IPS-11a (cell line): ENCODE data around the gene TNS1.

Experiments used
- H3K4me3 ChIP-seq: one replicate; pipeline ENCODE4 v1.5.1; 2013; ENCODE audit warnings: low read depth, low read length, control low read depth

The TNS1 gene

GRCh38 chr2:217878915-217879590, 123.7 kb downstream of the TNS1 start:
- H3K4me3 ChIP-seq = no peak overlapping the region

- no peak overlapping the region for H3K4me3 ChIP-seq
Measured at GRCh38 chr2:217877866-217878265, 124.9 kb downstream of the TNS1 start.

GRCh38 chr2:217876253-217876570, 126.6 kb downstream of the TNS1 start:
- no peak overlapping the region for H3K4me3 ChIP-seq

- no peak overlapping the region for H3K4me3 ChIP-seq
Measured at GRCh38 chr2:217875556-217876252, 127.1 kb downstream of the TNS1 start.

GRCh38 chr2:217875138-217875537, 127.7 kb downstream of the TNS1 start:
- no peak overlapping the region for H3K4me3 ChIP-seq

- H3K4me3 ChIP-seq = no peak overlapping the region
Measured at GRCh38 chr2:217873371-217873770, 129.4 kb downstream of the TNS1 start.

- no peak overlapping the region for H3K4me3 ChIP-seq
Measured at GRCh38 chr2:217872319-217872718, 130.5 kb downstream of the TNS1 start.

- H3K4me3 ChIP-seq = no peak overlapping the region
Measured at GRCh38 chr2:217870528-217871011, 132.2 kb downstream of the TNS1 start.

- H3K4me3 ChIP-seq = no peak overlapping the region
Measured at GRCh38 chr2:217868911-217869334, 133.9 kb downstream of the TNS1 start.

GRCh38 chr2:217868265-217868892, 134.4 kb downstream of the TNS1 start:
- H3K4me3 ChIP-seq = no peak overlapping the region

GRCh38 chr2:217866457-217866856, 136.3 kb downstream of the TNS1 start:
- H3K4me3 ChIP-seq = no peak overlapping the region

GRCh38 chr2:217864963-217865772, 137.6 kb downstream of the TNS1 start:
- no peak overlapping the region for H3K4me3 ChIP-seq

GRCh38 chr2:217863883-217864282, 138.9 kb downstream of the TNS1 start:
- no peak overlapping the region for H3K4me3 ChIP-seq

GRCh38 chr2:217861334-217861877, 141.4 kb downstream of the TNS1 start:
- H3K4me3 ChIP-seq = no peak overlapping the region

GRCh38 chr2:217859926-217860325, 142.9 kb downstream of the TNS1 start:
- H3K4me3 ChIP-seq = no peak overlapping the region

- no peak overlapping the region for H3K4me3 ChIP-seq
Measured at GRCh38 chr2:217858519-217859491, 144.0 kb downstream of the TNS1 start.

GRCh38 chr2:217857624-217858506, 144.9 kb downstream of the TNS1 start:
- H3K4me3 ChIP-seq = no peak overlapping the region

- H3K4me3 ChIP-seq = no peak overlapping the region
Measured at GRCh38 chr2:217856871-217857270, 145.9 kb downstream of the TNS1 start.

GRCh38 chr2:217856159-217856558, 146.6 kb downstream of the TNS1 start:
- no peak overlapping the region for H3K4me3 ChIP-seq
